H54 (cell line): ENCODE data around the gene EDAR.

ENCODE experiments used
- DNase-seq: peaks from one replicate; pipeline ENCODE4 v3.0.0; 2011; ENCODE audit warnings: low spot score, mixed read lengths; ENCODE audit not compliant: insufficient read length
- FAIRE-seq: peaks from 3 replicates; lab custom pipeline; 2011; peaks lifted over from hg19 to GRCh38; lab: Jason Lieb, UNC
- POLR2A ChIP-seq: IDR thresholded peaks from 2 replicates; pipeline ENCODE4 v1.6.1; 2011; ENCODE audit warnings: low read depth, mild to moderate bottlenecking, low read length

The EDAR gene

DNA sequence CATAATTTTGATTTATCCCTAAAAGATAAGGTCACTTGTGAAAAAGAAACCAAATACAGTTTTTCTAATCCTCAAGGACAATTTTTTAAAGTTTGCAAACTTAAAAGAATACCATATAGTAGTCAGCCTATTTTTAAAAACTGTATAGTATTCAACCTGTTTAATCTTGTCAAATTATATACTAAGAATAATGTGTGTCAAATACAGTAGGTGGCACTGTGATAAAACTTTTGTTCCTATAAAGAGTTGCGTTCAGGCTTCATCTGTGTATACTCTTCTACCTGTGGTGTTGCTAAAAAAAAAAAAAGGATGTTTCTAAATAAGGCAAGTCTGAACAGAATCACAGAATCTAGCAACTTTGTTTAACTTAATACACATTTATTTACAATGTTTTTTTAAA lies 133.8 kb downstream of the EDAR start:
- no peak for TF ChIP-seq POLR2A
- no peak for DNase-seq
- no peak for FAIRE-seq

DNA sequence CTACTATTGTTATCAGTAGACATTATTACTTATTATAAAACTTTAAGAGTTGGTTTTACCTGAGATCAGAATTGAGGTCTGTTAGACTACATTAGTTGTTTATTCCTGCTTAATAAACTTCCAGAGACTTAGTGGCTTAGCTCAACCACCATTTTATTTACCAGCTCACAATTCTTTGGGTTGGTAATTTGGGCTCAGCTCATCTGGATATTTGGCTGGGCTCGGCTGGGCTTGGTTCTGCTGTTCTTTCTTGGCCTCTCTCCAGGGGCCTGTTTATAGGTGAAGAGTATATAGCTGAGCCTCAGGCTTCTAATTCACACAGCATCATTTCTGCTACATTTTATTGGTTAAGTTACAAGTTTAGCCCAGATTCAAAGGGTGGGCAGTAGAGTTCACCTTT lies 134.5 kb downstream of the EDAR start:
- no peak for TF ChIP-seq POLR2A
- FAIRE-seq = no peak
- no peak for DNase-seq

DNA sequence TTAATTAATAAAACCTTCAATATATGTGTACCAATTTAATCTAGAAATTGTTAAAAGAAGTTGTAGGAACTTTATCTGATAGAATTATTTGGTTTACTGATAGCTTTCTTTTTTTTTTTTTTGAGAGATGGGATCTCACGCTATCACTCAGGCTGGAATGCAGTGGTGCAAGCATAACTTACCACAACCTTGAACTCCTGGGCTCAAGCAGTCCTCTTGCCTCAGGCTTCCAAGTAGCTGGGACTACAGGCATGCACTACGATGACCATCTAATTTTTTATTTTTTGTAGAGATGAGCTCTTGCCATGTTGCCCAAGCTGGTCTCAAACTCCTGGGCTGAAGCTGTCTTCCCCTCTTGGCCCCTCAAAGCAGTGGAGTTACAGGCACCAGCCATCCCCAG lies 135.6 kb downstream of the EDAR start:
- DNase-seq (no peak), FAIRE-seq (no peak)
- no peak for TF ChIP-seq POLR2A

DNA sequence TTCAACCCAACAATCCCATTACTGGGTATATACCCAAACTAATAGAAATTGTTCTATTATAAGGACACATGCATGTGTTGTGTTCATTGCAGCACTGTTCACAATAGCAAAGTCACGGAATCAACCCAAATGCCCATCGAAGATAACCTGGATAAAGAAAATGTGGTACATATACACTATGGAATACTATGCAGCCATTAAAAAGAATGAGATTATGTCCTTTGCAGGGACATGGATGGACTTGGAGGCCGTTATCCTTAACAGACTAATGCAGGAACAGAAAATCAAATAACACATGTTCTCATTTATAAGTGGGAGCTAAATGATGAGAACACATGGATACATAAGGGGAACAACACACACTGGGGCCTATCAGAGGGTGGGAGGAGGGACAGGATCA lies 136.6 kb downstream of the EDAR start:
- FAIRE-seq (no peak), DNase-seq (no peak)
- no peak for TF ChIP-seq POLR2A

DNA sequence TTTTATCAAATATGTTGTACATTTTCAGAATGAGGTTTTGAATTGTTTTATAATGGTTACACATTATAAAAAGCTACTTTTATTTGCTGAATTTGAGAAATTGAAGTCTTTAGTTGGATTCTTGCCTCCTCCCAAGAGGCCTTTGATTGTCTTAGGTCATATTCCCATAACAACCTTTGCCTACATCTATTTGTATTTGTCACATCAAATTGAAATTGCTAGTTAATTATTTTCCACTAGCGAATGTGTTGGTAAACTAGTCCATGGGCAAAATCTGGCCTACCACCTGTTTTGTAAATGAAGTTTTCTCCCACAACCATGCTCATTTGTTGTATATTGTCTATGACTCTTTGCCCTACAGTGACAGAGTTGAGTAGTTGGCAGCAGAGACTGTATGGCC lies 142.0 kb downstream of the EDAR start:
- FAIRE-seq (no peak), DNase-seq (no peak)
- no peak for TF ChIP-seq POLR2A

DNA sequence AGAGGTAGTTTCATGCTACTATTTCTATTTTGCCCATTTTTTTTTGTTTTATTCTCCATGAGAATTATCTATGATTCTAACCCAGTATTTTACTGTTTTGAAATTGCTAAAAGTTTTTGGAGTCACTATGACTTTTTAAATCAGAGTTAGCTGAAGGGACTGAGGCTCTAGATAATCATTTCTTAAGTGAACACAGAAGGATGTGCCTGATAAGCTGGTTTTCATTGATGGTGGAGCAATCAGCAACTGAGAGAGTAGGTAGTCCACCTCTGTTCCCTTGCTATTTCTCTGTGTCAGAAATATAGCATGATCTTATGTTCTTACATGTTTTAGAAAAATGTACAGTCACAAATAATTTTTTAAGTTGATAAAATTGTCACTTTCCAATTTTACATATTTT lies 143.1 kb downstream of the EDAR start:
- FAIRE-seq (no peak), DNase-seq (no peak)
- no peak for TF ChIP-seq POLR2A
